IMR-90 (cell line): ENCODE data around the gene XRCC5.

Experiments
- BHLHE40 ChIP-seq: fragments of 150-350 bp; IDR thresholded peaks from 2 replicates; pipeline ENCODE4 v1.6.1; 2016; ENCODE audit warnings: mild to moderate bottlenecking, low read depth, low read length
- CTCF ChIP-seq: conservative IDR thresholded peaks from 2 replicates; pipeline ENCODE4 v1.5.1; 2012; ENCODE audit warnings: mild to moderate bottlenecking, low read depth, low read length, improper control_type of control experiment
- FOS ChIP-seq: fragments of 150-350 bp; IDR thresholded peaks from 2 replicates; pipeline ENCODE4 v1.6.1; 2016; ENCODE audit warnings: low read depth, low read length
- MAFK ChIP-seq: IDR thresholded peaks from 2 replicates; pipeline ENCODE4 v1.6.1; 2012; ENCODE audit warnings: low read depth, low read length, improper control_type of control experiment
- POLR2A ChIP-seq: IDR thresholded peaks from 2 replicates; pipeline ENCODE4 v1.6.1; 2012; ENCODE audit warnings: mild to moderate bottlenecking, low read depth, low read length

DNA sequence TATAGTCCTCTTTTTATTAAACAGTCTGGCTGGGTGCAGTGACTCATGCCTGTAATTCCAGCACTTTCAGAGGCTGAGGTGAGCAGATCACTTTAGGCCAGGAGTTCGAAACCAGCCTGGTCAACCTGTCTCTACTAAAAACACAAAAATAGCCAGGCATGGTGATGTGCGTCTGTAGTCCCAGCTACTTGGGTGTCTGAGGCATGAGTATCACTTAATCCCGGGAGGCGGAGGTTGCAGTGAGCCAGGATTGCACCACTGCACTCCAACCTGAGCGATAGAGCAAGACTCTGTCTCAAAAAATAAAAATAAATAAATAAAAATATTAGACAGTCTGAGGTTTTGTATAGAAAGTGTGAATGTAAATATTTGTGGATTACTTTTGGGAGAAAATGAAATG is 17.8 kb downstream of the XRCC5 start:
- TF ChIP-seq CTCF (no peak), BHLHE40 (no peak), FOS (no peak), MAFK (no peak), POLR2A (no peak)
